ENCODE results near the gene RESF1. TPM values are rescaled to one million over a fixed set of nuclear protein-coding genes. Genes with fewer than 3 reads are reported as not detected.
"Not testable (repeated sequence)": the region's sequence is repeated elsewhere in the genome, so short reads cannot be mapped to it uniquely, and the experiment has no call there.

Gene RESF1
- total and polyA plus RNA-seq, 2 of the 13 experiments (the other 11 are each of a cell fraction or from before 2014, with no cell fraction given): 7.9 to 16.8 TPM

DNA sequence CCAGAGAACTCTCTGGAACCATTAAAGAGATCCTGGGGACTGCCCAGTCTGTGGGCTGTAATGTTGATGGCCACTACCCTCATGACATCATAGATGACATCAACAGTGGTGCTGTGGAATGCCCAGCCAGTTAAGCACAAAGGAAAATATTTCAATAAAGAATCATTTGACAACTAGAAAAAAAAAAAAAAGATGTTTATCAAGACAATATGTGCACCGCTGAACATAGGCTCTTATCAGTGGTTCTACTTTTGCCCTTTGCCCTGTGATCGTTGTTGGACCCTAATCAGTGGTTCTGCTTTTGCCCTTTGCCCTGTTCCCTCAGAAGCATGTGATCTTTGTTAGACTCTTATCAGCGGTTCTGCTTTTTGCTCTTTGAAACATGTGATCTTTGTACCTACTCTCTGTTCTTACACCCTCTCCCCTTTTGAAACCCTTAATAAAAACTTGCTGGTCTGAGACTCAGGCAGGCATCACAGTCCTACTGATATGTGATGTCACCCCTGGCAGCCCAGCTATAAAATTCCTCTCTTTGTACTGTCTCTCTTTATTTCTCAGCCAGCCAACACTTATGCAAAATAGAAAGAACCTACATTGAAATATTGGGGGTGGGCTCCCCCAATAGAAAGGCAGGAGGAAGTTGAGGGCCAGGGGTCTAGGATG lies 10.4 kb upstream of the RESF1 start (continued):
- TF ChIP-seq NR2F1 (CRISPR knock-in tag; IDR thresholded peaks at IDR 0.05): peak; percentile 96 to 98
- TF ChIP-seq PPARG (CRISPR knock-in tag; conservative IDR thresholded peaks at IDR 0.05): peak; percentile 43
- peak; percentile 84 for TF ChIP-seq MED1 (CRISPR knock-in tag; IDR thresholded peaks at IDR 0.05)
- peak; percentile 66 for TF ChIP-seq CREM (IDR thresholded peaks at IDR 0.05)
- TF ChIP-seq CREM (CRISPR knock-in tag; IDR thresholded peaks at IDR 0.05): not testable (repeated sequence)

DNA sequence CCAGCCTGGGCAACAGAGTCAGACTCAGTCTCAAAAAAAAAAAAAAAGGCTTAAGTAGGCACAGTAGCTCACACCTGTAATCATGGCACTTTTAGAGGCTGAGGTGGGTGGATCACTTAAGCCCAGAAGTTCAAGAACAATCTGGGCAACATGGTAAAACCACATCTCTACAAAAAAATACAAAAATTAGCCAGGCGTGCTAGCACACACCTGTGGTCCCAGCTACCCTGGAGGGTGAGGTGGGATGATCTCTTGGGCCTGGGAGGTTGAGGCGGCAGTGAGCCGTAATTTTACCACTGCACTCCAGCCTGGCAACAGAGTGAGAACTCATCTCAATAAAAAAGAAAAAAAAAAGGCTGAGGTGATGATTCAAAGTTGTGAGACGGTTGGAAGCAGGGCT lies 9.1 kb upstream of the RESF1 start:
- Histone ChIP-seq H3K79me2 (ENCODE audit: insufficient read depth, low read length) (no peaks in the 10 kb centered on the region), H2AFZ (ENCODE audit: low read length) (no peak overlapping the region), H3K4me2 (ENCODE audit: low read depth, low read length) (no peak overlapping the region), H3K9me3 (ENCODE audit: low read length) (peaks cover 11% of the 10 kb centered on the region; the same call in 1 of the 2 replicates), H3K4me1 (ENCODE audit: insufficient read depth, low read length) (peaks cover 28% of the 10 kb centered on the region), H3K36me3 (replicated peaks in 1 of 2; ENCODE audit: control insufficient read depth in 1 of 2, insufficient read depth in 2 of 2, low read length in 2 of 2) (no peaks in the 10 kb centered on the region), H3K4me3 (replicated peaks in 1 of 3; ENCODE audit: insufficient read depth in 1 of 3, low read depth in 2 of 3, low read length in 3 of 3) (no peak overlapping the region), H4K20me1 (ENCODE audit: insufficient read depth, low read length) (no peaks in the 10 kb centered on the region), H3K27ac (ENCODE audit: extremely low read length, insufficient read depth, low read length) (no peak overlapping the region), H3K9ac (ENCODE audit: insufficient read depth, low read depth, low read length) (no peak overlapping the region), H3K27me3 (ENCODE audit: control insufficient read depth in 1 of 2, insufficient read depth in 2 of 2, low read length in 2 of 2) (no peaks in the 10 kb centered on the region)
- FAIRE-seq (no peak), ATAC-seq (no peak), DNase-seq (ENCODE audit: low spot score) (no peak)
- ChIA-PET CTCF (ENCODE audit: low intra/inter-chr PET ratio, low total read pairs) (no interaction called here), POLR2A (interaction anchor here (1.0 kb wide), 1 partner anchor 9 kb away, joined by 5 read pairs; the partner anchor contains the start of gene RESF1)
- in situ Hi-C loops (cut with HindIII; ENCODE audit: extremely low pct_ligation_motif_present, low pct_unique_long_range_greater_than_20kb) (no loop called here), intact Hi-C loops (cut with micrococcal nuclease; ENCODE audit: unreplicated experiment) (no loop called here)
- BruUV-seq (replicated peaks): no TSS peak
- WGBS (ENCODE audit: low lambda C conversion rate): 93% methylated on average over 4 of the region's 4 CpGs
- TF ChIP-seq, protein P1, sequence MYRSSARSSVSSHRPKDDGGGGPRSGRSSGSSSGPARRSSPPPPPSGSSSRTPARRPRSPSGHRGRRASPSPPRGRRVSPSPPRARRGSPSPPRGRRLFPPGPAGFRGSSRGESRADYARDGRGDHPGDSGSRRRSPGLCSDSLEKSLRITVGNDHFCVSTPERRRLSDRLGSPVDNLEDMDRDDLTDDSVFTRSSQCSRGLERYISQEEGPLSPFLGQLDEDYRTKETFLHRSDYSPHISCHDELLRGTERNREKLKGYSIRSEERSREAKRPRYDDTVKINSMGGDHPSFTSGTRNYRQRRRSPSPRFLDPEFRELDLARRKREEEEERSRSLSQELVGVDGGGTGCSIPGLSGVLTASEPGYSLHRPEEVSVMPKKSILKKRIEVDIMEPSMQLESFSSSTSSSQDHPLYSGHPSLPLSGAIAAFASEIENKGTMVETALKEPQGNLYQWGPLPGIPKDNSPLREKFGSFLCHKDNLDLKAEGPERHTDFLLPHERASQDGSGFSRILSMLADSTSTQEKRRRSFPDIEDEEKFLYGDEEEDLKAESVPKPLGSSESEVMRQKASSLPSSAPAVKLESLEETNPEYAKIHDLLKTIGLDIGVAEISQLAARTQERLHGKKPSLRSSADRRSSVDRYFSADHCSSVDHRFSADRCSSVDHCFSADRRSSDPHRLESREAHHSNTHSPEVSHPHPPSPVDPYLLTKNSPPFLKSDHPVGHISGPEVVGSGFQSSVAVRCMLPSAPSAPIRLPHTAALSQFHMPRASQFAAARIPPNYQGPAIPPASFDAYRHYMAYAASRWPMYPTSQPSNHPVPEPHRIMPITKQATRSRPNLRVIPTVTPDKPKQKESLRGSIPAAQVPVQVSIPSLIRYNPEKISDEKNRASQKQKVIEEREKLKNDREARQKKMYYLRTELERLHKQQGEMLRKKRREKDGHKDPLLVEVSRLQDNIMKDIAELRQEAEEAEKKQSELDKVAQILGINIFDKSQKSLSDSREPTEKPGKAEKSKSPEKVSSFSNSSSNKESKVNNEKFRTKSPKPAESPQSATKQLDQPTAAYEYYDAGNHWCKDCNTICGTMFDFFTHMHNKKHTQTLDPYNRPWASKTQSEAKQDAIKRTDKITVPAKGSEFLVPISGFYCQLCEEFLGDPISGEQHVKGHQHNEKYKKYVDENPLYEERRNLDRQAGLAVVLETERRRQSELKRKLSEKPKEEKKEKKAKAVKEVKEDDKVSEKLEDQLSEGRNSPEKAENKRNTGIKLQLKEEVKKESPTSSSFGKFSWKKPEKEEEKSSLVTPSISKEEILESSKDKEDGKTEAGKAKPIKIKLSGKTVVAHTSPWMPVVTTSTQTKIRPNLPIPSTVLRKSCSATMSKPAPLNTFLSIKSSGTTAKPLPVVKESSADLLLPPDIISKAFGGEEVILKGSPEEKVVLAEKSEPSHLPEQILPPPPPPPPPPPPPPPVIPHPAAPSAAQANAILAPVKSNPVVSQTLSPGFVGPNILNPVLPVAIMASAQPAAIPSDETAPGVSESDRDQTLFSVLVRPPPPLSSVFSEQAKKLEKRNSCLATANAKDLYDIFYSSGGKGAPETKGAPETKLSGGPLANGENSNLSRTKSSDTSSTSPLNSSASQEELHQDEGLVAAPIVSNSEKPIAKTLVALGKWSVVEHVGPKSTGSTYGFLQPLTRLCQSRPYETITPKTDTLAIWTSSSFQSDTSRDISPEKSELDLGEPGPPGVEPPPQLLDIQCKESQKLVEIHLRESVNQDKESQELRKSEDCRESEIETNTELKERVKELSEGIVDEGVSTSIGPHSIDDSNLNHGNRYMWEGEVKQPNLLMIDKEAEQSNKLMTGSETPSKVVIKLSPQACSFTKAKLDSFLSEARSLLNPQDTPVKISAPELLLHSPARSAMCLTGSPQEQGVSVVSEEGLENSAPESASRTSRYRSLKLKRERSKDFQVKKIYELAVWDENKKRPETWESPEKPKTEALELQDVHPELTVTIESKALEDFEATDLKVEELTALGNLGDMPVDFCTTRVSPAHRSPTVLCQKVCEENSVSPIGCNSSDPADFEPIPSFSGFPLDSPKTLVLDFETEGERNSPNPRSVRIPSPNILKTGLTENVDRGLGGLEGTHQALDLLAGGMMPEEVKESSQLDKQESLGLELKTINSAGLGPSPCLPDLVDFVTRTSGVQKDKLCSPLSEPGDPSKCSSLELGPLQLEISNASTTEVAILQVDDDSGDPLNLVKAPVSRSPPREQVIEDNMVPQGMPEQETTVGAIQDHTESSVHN (CRISPR knock-in tag; IDR thresholded peaks at IDR 0.05): no peak
- TF ChIP-seq, protein P2, sequence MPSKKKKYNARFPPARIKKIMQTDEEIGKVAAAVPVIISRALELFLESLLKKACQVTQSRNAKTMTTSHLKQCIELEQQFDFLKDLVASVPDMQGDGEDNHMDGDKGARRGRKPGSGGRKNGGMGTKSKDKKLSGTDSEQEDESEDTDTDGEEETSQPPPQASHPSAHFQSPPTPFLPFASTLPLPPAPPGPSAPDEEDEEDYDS (CRISPR knock-in tag; IDR thresholded peaks at IDR 0.05): no peak
- no peak for TF ChIP-seq SMARCE1 (IDR thresholded peaks at IDR 0.05; ENCODE audit: borderline replicate concordance)
- TF ChIP-seq, protein P3, sequence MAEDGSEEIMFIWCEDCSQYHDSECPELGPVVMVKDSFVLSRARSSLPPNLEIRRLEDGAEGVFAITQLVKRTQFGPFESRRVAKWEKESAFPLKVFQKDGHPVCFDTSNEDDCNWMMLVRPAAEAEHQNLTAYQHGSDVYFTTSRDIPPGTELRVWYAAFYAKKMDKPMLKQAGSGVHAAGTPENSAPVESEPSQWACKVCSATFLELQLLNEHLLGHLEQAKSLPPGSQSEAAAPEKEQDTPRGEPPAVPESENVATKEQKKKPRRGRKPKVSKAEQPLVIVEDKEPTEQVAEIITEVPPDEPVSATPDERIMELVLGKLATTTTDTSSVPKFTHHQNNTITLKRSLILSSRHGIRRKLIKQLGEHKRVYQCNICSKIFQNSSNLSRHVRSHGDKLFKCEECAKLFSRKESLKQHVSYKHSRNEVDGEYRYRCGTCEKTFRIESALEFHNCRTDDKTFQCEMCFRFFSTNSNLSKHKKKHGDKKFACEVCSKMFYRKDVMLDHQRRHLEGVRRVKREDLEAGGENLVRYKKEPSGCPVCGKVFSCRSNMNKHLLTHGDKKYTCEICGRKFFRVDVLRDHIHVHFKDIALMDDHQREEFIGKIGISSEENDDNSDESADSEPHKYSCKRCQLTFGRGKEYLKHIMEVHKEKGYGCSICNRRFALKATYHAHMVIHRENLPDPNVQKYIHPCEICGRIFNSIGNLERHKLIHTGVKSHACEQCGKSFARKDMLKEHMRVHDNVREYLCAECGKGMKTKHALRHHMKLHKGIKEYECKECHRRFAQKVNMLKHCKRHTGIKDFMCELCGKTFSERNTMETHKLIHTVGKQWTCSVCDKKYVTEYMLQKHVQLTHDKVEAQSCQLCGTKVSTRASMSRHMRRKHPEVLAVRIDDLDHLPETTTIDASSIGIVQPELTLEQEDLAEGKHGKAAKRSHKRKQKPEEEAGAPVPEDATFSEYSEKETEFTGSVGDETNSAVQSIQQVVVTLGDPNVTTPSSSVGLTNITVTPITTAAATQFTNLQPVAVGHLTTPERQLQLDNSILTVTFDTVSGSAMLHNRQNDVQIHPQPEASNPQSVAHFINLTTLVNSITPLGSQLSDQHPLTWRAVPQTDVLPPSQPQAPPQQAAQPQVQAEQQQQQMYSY (CRISPR knock-in tag; IDR thresholded peaks at IDR 0.05): no peak
- TF ChIP-seq ZNF441 (CRISPR knock-in tag; IDR thresholded peaks at IDR 0.05; ENCODE audit: borderline replicate concordance): no peak
- TF ChIP-seq RORA (CRISPR knock-in tag; IDR thresholded peaks at IDR 0.05): no peak
